ENCODE data around the gene LAMC3.

DNA sequence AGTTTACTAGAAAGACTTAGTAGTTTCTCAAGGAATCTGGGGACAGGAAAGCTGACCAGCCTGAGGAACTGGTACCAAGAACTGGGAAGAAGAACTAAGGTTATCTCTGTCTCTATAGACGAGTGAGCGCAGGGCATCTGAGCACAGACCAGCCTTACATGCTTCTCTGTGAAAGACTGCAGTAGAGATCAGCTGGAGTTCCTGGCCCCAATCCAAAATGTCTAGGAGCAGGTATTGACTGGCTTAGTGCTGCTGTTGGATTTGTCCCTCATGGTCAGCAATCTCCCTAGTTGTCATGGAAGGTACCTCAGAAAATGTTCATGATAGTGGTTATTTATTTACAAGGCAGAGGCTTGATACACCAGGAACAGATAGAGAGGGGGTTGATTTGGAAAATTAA is 129.7 kb downstream of the LAMC3 start:
- TF ChIP-seq, protein P1, sequence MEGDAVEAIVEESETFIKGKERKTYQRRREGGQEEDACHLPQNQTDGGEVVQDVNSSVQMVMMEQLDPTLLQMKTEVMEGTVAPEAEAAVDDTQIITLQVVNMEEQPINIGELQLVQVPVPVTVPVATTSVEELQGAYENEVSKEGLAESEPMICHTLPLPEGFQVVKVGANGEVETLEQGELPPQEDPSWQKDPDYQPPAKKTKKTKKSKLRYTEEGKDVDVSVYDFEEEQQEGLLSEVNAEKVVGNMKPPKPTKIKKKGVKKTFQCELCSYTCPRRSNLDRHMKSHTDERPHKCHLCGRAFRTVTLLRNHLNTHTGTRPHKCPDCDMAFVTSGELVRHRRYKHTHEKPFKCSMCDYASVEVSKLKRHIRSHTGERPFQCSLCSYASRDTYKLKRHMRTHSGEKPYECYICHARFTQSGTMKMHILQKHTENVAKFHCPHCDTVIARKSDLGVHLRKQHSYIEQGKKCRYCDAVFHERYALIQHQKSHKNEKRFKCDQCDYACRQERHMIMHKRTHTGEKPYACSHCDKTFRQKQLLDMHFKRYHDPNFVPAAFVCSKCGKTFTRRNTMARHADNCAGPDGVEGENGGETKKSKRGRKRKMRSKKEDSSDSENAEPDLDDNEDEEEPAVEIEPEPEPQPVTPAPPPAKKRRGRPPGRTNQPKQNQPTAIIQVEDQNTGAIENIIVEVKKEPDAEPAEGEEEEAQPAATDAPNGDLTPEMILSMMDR (IDR thresholded peaks at IDR 0.05): no peak
- TF ChIP-seq EP300 (IDR thresholded peaks at IDR 0.05) (no peak), POLR2A (IDR thresholded peaks at IDR 0.05) (no peak), POLR2AphosphoS5 (IDR thresholded peaks at IDR 0.05) (no peak)

All from stomach (tissue), 4 donors.